HG03045 (cell line): ENCODE measurements around the gene HOXD8.

Experiments
- ATAC-seq: cut with Tn5 transposase; IDR thresholded peaks from one replicate; pipeline ENCODE4 v1.9.1; 2021; ENCODE audit warnings: mild to moderate bottlenecking, moderate library complexity; ENCODE audit not compliant: unreplicated experiment

HOXD8 gene

GRCh38 chr2:176157499-176158185, 28.1 kb downstream of the HOXD8 start:
- ATAC-seq, result no peak

- no peak for ATAC-seq
Observed at GRCh38 chr2:176158186-176158591, 28.7 kb downstream of the HOXD8 start.

- ATAC-seq, result no peak
Observed at GRCh38 chr2:176158855-176159662, 29.6 kb downstream of the HOXD8 start.

- ATAC-seq, result no peak
Observed at GRCh38 chr2:176159663-176160250, 30.3 kb downstream of the HOXD8 start.

GRCh38 chr2:176160251-176160985, 30.9 kb downstream of the HOXD8 start:
- no peak for ATAC-seq

GRCh38 chr2:176160986-176161824, 31.7 kb downstream of the HOXD8 start:
- no peak for ATAC-seq

- ATAC-seq, result no peak
Observed at GRCh38 chr2:176161825-176162626, 32.5 kb downstream of the HOXD8 start.

GRCh38 chr2:176162911-176163671, 33.6 kb downstream of the HOXD8 start:
- no peak for ATAC-seq

- no peak for ATAC-seq
Observed at GRCh38 chr2:176163672-176164056, 34.2 kb downstream of the HOXD8 start.

GRCh38 chr2:176164201-176164600, 34.7 kb downstream of the HOXD8 start:
- ATAC-seq, result no peak

GRCh38 chr2:176164611-176165369, 35.3 kb downstream of the HOXD8 start:
- ATAC-seq, result no peak

GRCh38 chr2:176165370-176166050, 36.0 kb downstream of the HOXD8 start:
- ATAC-seq, result no peak

GRCh38 chr2:176166272-176166671, 36.8 kb downstream of the HOXD8 start:
- no peak for ATAC-seq

GRCh38 chr2:176167398-176167797, 37.9 kb downstream of the HOXD8 start:
- no peak for ATAC-seq

- no peak for ATAC-seq
Observed at GRCh38 chr2:176169181-176169580, 39.7 kb downstream of the HOXD8 start.

GRCh38 chr2:176169711-176170110, 40.2 kb downstream of the HOXD8 start:
- ATAC-seq, result no peak

- ATAC-seq, result no peak
Observed at GRCh38 chr2:176170602-176171305, 41.2 kb downstream of the HOXD8 start.
